ENCODE results near the gene ADAMTS2.

Gene ADAMTS2

DNA sequence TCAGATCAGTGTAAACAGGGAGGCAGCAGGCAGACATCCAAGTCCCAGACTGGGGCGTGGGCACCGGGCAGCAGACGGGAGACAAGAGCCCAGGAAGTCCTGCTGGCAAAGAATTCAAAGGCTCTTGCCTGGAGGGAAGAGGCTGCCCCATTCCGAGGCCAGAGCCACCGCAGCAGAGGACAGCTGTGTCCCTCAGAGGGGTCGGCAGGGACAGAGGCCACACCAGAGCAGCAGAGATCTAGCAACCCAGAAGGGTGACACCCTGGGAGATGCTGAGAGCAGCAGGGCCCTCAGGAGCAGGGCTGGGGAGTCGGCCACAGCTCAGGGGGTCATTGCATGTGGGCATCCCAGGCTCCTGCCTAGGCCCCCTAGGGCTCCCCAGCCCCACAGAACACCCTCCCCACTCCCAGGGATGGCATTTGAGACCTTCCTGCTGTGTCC lies 29.1 kb downstream of the ADAMTS2 start:
- Histone ChIP-seq H2AFZ (ENCODE audit: low read length) (no peak overlapping the region), H3K79me1 (ENCODE audit: low read depth, low read length) (no peaks in the 10 kb centered on the region), H2BK5ac (ENCODE audit: low read length) (peak overlapping the region; percentile 92), H2BK15ac (ENCODE audit: low read length) (peak overlapping the region; percentile 87), H4K91ac (ENCODE audit: low read depth, low read length, poor library complexity) (peak overlapping the region; percentile 64), H3K4me3 (ENCODE audit: low read length in 2 of 2) (no peak overlapping the region), H2AK5ac (ENCODE audit: low read depth, low read length) (peak overlapping the region; percentile 95), H4K8ac (ENCODE audit: low read depth, low read length) (no peak overlapping the region), H2BK12ac (ENCODE audit: low read length) (peak overlapping the region; percentile 92), H3K14ac (ENCODE audit: low read length) (no peak overlapping the region), H3K27me3 (ENCODE audit: control insufficient read depth in 3 of 3, insufficient read depth in 3 of 3, low read depth in 1 of 3, low read length in 3 of 3) (peaks cover 0 to 5% (median 0%) of the 10 kb centered on the region in 3 experiments), H3K4ac (ENCODE audit: low read length) (no peak overlapping the region), H3K36me3 (replicated peaks in 1 of 2; ENCODE audit: control insufficient read depth in 2 of 2, insufficient read depth in 2 of 2, low read length in 2 of 2) (peaks cover 0 to 1% of the 10 kb centered on the region in 2 donors), H3K27ac (replicated peaks; ENCODE audit: low read length) (no peak overlapping the region), H3K18ac (ENCODE audit: low read length) (peak overlapping the region; percentile 38), H3K9ac (ENCODE audit: low read depth, low read length, poor library complexity) (no peak overlapping the region), H3K23ac (ENCODE audit: low read depth, low read length, poor library complexity) (peak overlapping the region; percentile 75), H3K9me3 (replicated peaks in 1 of 2; ENCODE audit: control insufficient read depth in 2 of 2, insufficient read depth in 1 of 2, low read depth in 1 of 2, low read length in 2 of 2) (peaks cover 0 to 2% of the 10 kb centered on the region in 2 donors), H2BK120ac (ENCODE audit: low read depth, low read length) (no peak overlapping the region), H3K4me1 (ENCODE audit: control insufficient read depth in 2 of 2, insufficient read depth in 1 of 2, low read depth in 1 of 2, low read length in 2 of 2) (peaks cover 0 to 29% of the 10 kb centered on the region in 2 donors), H3K4me2 (ENCODE audit: insufficient read depth, low read length, poor library complexity, severe bottlenecking) (no peak overlapping the region)
- WGBS, 2 donors (ENCODE audit: extremely low coverage in 2 of 2, insufficient read length in 2 of 2, insufficient replicate concordance in 1 of 2), result no CpG with 5 or more reads among the region's 7 CpGs
- no peak for DNase-seq (ENCODE audit: low spot score)

DNA sequence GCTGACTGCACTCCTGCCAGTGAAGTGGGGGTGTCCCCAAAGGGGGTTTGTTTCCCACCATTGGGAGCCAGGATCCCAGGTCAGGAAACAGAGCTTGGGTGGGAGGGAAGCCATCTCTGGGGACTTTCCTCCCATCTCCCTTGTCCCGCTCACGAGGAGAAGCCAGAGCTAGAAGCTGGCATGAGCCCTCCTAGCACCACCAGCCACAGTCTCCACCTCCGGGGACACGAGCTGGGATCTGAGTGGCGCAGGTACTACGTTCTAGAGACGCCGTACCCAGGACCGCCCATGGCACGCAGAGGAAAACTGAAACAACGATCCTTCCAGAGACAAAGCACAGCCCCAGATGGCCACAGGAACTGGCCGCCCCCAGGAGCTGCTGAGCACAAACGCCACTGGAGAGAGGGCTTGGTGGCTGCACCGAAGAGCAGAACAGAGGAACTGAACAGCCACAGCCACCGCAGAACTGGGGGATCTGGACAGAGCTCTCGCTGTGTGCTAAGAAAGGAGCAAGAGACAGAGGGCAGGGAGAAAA lies 29.8 kb downstream of the ADAMTS2 start:
- H3K9ac ChIP-seq (ENCODE audit: low read depth, low read length, poor library complexity), result no peak overlapping the region
- H3K4me2 ChIP-seq (ENCODE audit: insufficient read depth, low read length, poor library complexity, severe bottlenecking), result no peak overlapping the region
- H3K27ac ChIP-seq (replicated peaks; ENCODE audit: low read length), result no peak overlapping the region
- peak overlapping the region; percentile 54 for H2BK15ac ChIP-seq (ENCODE audit: low read length)
- WGBS, 2 donors (ENCODE audit: extremely low coverage in 2 of 2, insufficient read length in 2 of 2, insufficient replicate concordance in 1 of 2), result no CpG with 5 or more reads among the region's 16 CpGs
- peaks cover 0 to 2% of the 10 kb centered on the region in 2 donors for H3K9me3 ChIP-seq (replicated peaks in 1 of 2; ENCODE audit: control insufficient read depth in 2 of 2, insufficient read depth in 1 of 2, low read depth in 1 of 2, low read length in 2 of 2)
- H2AFZ ChIP-seq (ENCODE audit: low read length), result no peak overlapping the region
- no peak overlapping the region for H3K23ac ChIP-seq (ENCODE audit: low read depth, low read length, poor library complexity)
- peak overlapping the region; percentile 94 for H2AK5ac ChIP-seq (ENCODE audit: low read depth, low read length)
- no peak for DNase-seq (ENCODE audit: low spot score)
- H2BK12ac ChIP-seq (ENCODE audit: low read length), result peak overlapping the region; percentile 23
- H3K4me3 ChIP-seq (ENCODE audit: low read length in 2 of 2), result no peak overlapping the region
- no peak overlapping the region for H4K8ac ChIP-seq (ENCODE audit: low read depth, low read length)
- H3K18ac ChIP-seq (ENCODE audit: low read length), result peak overlapping the region; percentile 87
- H2BK5ac ChIP-seq (ENCODE audit: low read length), result peak overlapping the region; percentile 95
- H4K91ac ChIP-seq (ENCODE audit: low read depth, low read length, poor library complexity), result no peak overlapping the region
- H3K4me1 ChIP-seq (ENCODE audit: control insufficient read depth in 2 of 2, insufficient read depth in 1 of 2, low read depth in 1 of 2, low read length in 2 of 2), result peaks cover 0 to 29% of the 10 kb centered on the region in 2 donors
- H3K27me3 ChIP-seq (ENCODE audit: control insufficient read depth in 3 of 3, insufficient read depth in 3 of 3, low read depth in 1 of 3, low read length in 3 of 3), result peaks cover 0 to 5% (median 0%) of the 10 kb centered on the region in 3 experiments
- no peak overlapping the region for H3K4ac ChIP-seq (ENCODE audit: low read length)
- H3K79me1 ChIP-seq (ENCODE audit: low read depth, low read length), result no peaks in the 10 kb centered on the region
- no peak overlapping the region for H3K14ac ChIP-seq (ENCODE audit: low read length)
- H3K36me3 ChIP-seq (replicated peaks in 1 of 2; ENCODE audit: control insufficient read depth in 2 of 2, insufficient read depth in 2 of 2, low read length in 2 of 2), result peaks cover 0 to 1% of the 10 kb centered on the region in 2 donors
- no peak overlapping the region for H2BK120ac ChIP-seq (ENCODE audit: low read depth, low read length)

DNA sequence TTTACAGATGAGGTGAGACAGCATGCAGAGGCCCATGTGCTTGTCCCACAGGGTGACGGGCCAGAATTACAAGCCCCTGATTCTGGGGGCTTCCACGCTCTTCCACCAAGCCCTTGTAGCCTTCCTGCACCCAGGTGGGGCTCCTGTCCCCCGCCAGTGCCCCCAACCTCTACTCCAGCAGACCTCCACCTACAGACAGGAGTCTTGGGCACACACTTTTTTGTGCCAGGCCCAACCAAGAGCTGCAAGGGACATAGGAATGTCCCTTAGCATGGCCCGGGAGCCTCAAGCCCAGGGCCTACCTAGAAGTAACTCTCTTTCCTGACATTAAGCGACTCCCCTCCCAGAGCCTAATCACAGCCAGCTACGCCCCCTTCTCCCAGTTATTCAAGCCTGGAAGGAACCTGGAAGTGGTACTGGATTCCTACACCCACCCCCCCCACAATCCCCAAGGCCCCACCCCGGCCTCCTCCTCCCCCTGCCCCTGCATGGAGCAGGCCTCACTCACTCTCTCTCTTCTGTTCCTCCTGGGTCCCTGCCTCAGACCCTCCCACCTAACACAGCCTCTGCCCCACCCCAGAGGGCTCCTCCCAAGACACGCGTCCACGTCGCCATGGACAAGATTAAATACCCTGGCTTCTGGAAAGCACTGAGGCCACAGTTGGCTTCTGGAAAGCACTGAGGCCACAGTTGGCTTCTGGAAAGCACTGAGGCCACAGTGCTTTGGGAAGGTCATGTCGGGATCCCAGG lies 30.5 kb downstream of the ADAMTS2 start:
- Histone ChIP-seq H2BK15ac (ENCODE audit: low read length) (peak overlapping the region; percentile 70), H3K4me3 (ENCODE audit: low read length in 2 of 2) (no peak overlapping the region), H3K36me3 (replicated peaks in 1 of 2; ENCODE audit: control insufficient read depth in 2 of 2, insufficient read depth in 2 of 2, low read length in 2 of 2) (peaks cover 0 to 1% of the 10 kb centered on the region in 2 donors), H3K27me3 (ENCODE audit: control insufficient read depth in 3 of 3, insufficient read depth in 3 of 3, low read depth in 1 of 3, low read length in 3 of 3) (peaks cover 0 to 1% (median 0%) of the 10 kb centered on the region in 3 experiments), H2BK5ac (ENCODE audit: low read length) (peak overlapping the region; percentile 95), H4K91ac (ENCODE audit: low read depth, low read length, poor library complexity) (no peak overlapping the region), H3K9me3 (replicated peaks in 1 of 2; ENCODE audit: control insufficient read depth in 2 of 2, insufficient read depth in 1 of 2, low read depth in 1 of 2, low read length in 2 of 2) (peaks cover 0 to 2% of the 10 kb centered on the region in 2 donors), H3K4ac (ENCODE audit: low read length) (no peak overlapping the region), H2BK120ac (ENCODE audit: low read depth, low read length) (peak overlapping the region; percentile 63), H2AK5ac (ENCODE audit: low read depth, low read length) (peak overlapping the region; percentile 98), H3K23ac (ENCODE audit: low read depth, low read length, poor library complexity) (no peak overlapping the region), H3K79me1 (ENCODE audit: low read depth, low read length) (no peaks in the 10 kb centered on the region), H3K4me1 (ENCODE audit: control insufficient read depth in 2 of 2, insufficient read depth in 1 of 2, low read depth in 1 of 2, low read length in 2 of 2) (peaks cover 0 to 26% of the 10 kb centered on the region in 2 donors), H4K8ac (ENCODE audit: low read depth, low read length) (no peak overlapping the region), H3K27ac (replicated peaks; ENCODE audit: low read length) (no peak overlapping the region), H3K4me2 (ENCODE audit: insufficient read depth, low read length, poor library complexity, severe bottlenecking) (no peak overlapping the region), H3K18ac (ENCODE audit: low read length) (peak overlapping the region; percentile 95), H3K9ac (ENCODE audit: low read depth, low read length, poor library complexity) (no peak overlapping the region), H2AFZ (ENCODE audit: low read length) (no peak overlapping the region), H3K14ac (ENCODE audit: low read length) (peak overlapping the region; percentile 58), H2BK12ac (ENCODE audit: low read length) (peak overlapping the region; percentile 23)
- no CpG with 5 or more reads among the region's 12 CpGs for WGBS, 2 donors (ENCODE audit: extremely low coverage in 2 of 2, insufficient read length in 2 of 2, insufficient replicate concordance in 1 of 2)
- DNase-seq (ENCODE audit: low spot score), result no peak

DNA sequence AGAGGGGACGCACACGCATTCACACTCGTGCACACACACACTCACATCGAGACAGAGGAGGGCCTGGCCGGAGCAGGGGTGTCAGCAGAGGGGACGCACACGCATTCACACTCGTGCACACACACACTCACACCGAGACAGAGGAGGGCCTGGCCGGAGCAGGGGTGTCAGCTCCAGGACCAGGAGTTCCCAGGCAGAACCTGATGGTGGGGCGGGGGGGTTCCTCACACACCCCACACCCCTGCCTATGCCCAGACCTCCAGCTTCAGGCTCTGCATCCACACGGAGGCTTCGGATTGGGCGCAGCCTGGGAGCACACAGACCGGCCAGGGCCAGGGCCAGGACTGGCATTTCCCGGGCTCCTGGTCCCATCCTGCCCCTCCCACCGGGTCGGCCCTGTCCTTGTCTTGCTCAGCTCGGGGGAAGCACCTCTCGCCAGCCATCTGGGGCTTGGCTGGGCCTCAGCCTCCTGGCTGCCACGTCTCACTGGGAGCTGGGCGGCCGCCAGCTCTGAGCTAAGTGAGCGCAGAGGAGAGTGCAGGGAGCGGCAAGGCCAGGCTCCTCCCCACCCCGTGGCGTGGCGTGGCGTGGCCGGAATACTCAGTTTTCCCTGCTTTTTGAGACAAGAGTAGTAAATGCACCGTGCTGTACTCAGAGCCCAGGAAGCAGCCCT lies 31.3 kb downstream of the ADAMTS2 start:
- no CpG with 5 or more reads among the region's 31 CpGs for whole genome bisulfite sequencing, 2 donors (ENCODE audit: extremely low coverage in 2 of 2, insufficient read length in 2 of 2, insufficient replicate concordance in 1 of 2)

More for the DNA sequence above, 31.3 kb downstream of the ADAMTS2 start:
- Histone ChIP-seq H4K8ac (ENCODE audit: low read depth, low read length) (no peak overlapping the region), H2BK120ac (ENCODE audit: low read depth, low read length) (peak overlapping the region; percentile 63), H2BK15ac (ENCODE audit: low read length) (peak overlapping the region; percentile 70), H3K4me1 (ENCODE audit: control insufficient read depth in 2 of 2, insufficient read depth in 1 of 2, low read depth in 1 of 2, low read length in 2 of 2) (peaks cover 0 to 21% of the 10 kb centered on the region in 2 donors), H2BK12ac (ENCODE audit: low read length) (no peak overlapping the region), H2AK5ac (ENCODE audit: low read depth, low read length) (peak overlapping the region; percentile 98), H3K27ac (replicated peaks; ENCODE audit: low read length) (no peak overlapping the region), H3K18ac (ENCODE audit: low read length) (peak overlapping the region; percentile 95), H3K36me3 (replicated peaks in 1 of 2; ENCODE audit: control insufficient read depth in 2 of 2, insufficient read depth in 2 of 2, low read length in 2 of 2) (no peaks in the 10 kb centered on the region), H3K79me1 (ENCODE audit: low read depth, low read length) (no peaks in the 10 kb centered on the region), H3K14ac (ENCODE audit: low read length) (peak overlapping the region; percentile 58), H3K9ac (ENCODE audit: low read depth, low read length, poor library complexity) (peak overlapping the region; percentile 3), H2BK5ac (ENCODE audit: low read length) (no peak overlapping the region), H3K4ac (ENCODE audit: low read length) (no peak overlapping the region), H3K4me3 (ENCODE audit: low read length in 2 of 2) (no peak overlapping the region), H2AFZ (ENCODE audit: low read length) (no peak overlapping the region), H4K91ac (ENCODE audit: low read depth, low read length, poor library complexity) (no peak overlapping the region), H3K27me3 (ENCODE audit: control insufficient read depth in 3 of 3, insufficient read depth in 3 of 3, low read depth in 1 of 3, low read length in 3 of 3) (no peaks in the 10 kb centered on the region), H3K23ac (ENCODE audit: low read depth, low read length, poor library complexity) (peak overlapping the region; percentile 77), H3K9me3 (replicated peaks in 1 of 2; ENCODE audit: control insufficient read depth in 2 of 2, insufficient read depth in 1 of 2, low read depth in 1 of 2, low read length in 2 of 2) (peaks cover 0 to 2% of the 10 kb centered on the region in 2 donors), H3K4me2 (ENCODE audit: insufficient read depth, low read length, poor library complexity, severe bottlenecking) (no peak overlapping the region)
- no peak for DNase-seq (ENCODE audit: low spot score)
